SK-N-MC (cell line): ENCODE measurements around the gene DRC3.
"Not testable (repeated sequence)": the region's sequence is repeated elsewhere in the genome, so short reads cannot be mapped to it uniquely, and the experiment has no call there.

ENCODE experiments used
- DNase-seq: peaks from one replicate; pipeline ENCODE4 v3.0.0-alpha.2; 2011; ENCODE audit warnings: low read depth, low spot score
- H3K27ac ChIP-seq: fragments of 200-600 bp; sonication (generic); 2 replicates; pipeline ENCODE4 v1.5.1; 2016; ENCODE audit warnings: mixed run types
- H3K36me3 ChIP-seq: fragments of 200-600 bp; sonication (generic); 2 replicates; pipeline ENCODE4 v1.6.1; 2017; ENCODE audit warnings: antibody characterized with exemption, low read length, mixed read lengths; ENCODE audit not compliant: insufficient read depth
- H3K4me3 ChIP-seq: fragments of 200-600 bp; sonication (generic); 2 replicates; pipeline ENCODE4 v1.5.1; 2016
- H3K9ac ChIP-seq: fragments of 200-600 bp; sonication (generic); 2 replicates; pipeline ENCODE4 v1.8.0; 2017; ENCODE audit warnings: mixed run types, mixed read lengths; ENCODE audit not compliant: insufficient read length
- H3K9me3 ChIP-seq: fragments of 200-600 bp; sonication (generic); 2 replicates; pipeline ENCODE4 v1.6.1; 2017; ENCODE audit warnings: low read depth, mild to moderate bottlenecking, antibody characterized with exemption, low read length, moderate library complexity, mixed read lengths
- EZH2 ChIP-seq: fragments of 200-600 bp; sonication (generic); IDR thresholded peaks from one replicate; pipeline ENCODE4 v1.6.1; 2017; ENCODE audit warnings: antibody characterized with exemption
- FOXP2 ChIP-seq: optimal IDR thresholded peaks from 2 replicates; pipeline ENCODE3; 2011; ENCODE audit warnings: mild to moderate bottlenecking, moderate library complexity; ENCODE audit not compliant: insufficient read depth; ENCODE audit errors: extremely low read length, control extremely low read depth
- POLR2AphosphoS5 ChIP-seq: IDR thresholded peaks from 2 replicates; pipeline ENCODE4 v1.6.1; 2012; ENCODE audit warnings: mild to moderate bottlenecking, low read depth, low read length, borderline replicate concordance

DRC3 gene

DNA sequence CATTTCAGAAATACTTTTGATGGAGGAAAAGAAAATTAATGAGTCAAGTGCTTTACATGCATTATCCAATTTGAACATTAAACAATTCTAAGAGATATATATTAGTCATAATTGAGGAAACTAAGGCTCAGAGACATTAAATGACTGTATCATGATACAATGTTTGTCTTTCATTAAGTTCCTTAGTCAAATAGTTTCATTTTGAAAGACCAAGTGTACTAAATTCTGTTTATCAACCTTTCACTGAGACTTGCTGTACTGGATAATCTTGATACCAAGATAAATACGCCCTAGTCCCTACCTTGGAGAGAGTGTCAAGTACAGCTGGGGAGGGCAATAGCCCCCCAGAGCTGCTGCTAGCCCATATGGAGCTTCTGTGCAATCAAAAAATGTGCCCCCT lies 24.7 kb upstream of the DRC3 start:
- no peak overlapping the region for H3K9ac ChIP-seq
- no peaks in the 10 kb centered on the region for H3K9me3 ChIP-seq
- H3K36me3 ChIP-seq: no peaks in the 10 kb centered on the region
- TF ChIP-seq POLR2AphosphoS5 (no peak), EZH2 (no peak), FOXP2 (no peak)
- no peak for DNase-seq
- H3K4me3 ChIP-seq: no peak overlapping the region
- H3K27ac ChIP-seq: no peak overlapping the region

DNA sequence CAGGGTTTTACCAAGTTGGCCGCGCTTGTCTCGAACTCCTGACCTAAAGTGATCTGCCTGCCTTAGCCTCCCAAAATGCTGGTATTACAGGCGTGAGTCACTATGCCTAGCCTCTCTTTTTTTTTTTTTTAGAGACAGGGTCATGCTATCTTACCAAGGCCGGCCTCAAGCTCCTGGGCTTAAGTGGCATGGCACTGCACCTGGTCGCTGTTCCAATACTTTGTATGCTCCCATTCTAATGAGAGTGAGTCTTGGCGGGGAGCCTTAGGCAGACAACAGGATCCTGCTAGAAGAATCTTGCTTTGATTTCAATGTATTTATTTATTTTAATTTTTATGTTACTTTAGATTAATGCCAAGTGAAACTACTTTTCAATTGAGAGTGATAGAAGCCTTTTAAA lies 22.3 kb upstream of the DRC3 start:
- H3K9me3 ChIP-seq: no peaks in the 10 kb centered on the region
- H3K27ac ChIP-seq: no peak overlapping the region
- H3K36me3 ChIP-seq: no peaks in the 10 kb centered on the region
- TF ChIP-seq POLR2AphosphoS5 (no peak), FOXP2 (no peak), EZH2 (no peak)
- no peak for DNase-seq
- H3K9ac ChIP-seq: no peak overlapping the region
- H3K4me3 ChIP-seq: no peak overlapping the region

DNA sequence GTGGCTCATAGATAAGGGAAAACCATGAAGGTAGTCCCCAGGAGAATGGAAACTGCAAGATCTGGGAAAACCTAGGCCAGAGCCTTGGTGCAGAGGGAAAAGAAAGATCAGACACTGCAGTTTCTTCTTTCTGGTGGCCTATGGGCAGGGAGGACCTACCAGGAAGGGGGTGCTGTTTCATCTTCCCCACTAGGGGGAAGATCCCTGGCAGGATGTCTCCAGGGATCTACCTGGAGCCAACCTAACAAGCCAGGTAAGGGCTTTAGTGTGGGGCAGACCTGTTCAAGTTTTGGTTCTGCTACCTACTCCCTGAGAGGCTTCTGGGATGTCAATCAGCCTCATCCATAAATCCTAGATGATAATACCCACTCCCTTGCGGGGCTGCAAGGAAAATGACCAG lies 21.9 kb upstream of the DRC3 start:
- no peak overlapping the region for H3K9ac ChIP-seq
- H3K27ac ChIP-seq: no peak overlapping the region
- no peak for TF ChIP-seq FOXP2
- TF ChIP-seq POLR2AphosphoS5: no peak
- no peak for TF ChIP-seq EZH2

DNA sequence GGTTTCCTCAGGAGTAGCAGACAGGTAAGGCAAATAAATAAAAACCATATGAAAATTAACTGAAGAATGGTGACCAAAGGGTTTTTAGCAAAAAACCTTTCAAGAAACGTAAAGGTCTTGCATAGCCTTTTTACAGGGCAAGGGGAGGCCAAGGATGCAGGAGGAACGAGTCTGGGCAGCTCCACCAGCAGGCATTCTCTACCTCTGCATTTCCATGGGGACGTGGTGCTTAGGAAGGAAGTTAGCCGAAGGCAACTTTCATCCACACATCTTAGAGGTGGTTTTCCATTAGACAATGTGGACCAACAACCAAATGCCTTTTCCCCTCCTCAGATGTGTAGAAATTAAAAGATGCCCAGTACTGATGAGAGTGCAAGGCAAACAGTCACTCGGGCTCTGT lies 21.1 kb upstream of the DRC3 start:
- Histone ChIP-seq H3K36me3 (no peaks in the 10 kb centered on the region), H3K9ac (no peak overlapping the region), H3K4me3 (no peak overlapping the region), H3K27ac (no peak overlapping the region), H3K9me3 (no peaks in the 10 kb centered on the region)
- no peak for DNase-seq
- TF ChIP-seq FOXP2 (no peak), EZH2 (no peak), POLR2AphosphoS5 (no peak)

More for the DNA sequence above, 21.9 kb upstream of the DRC3 start:
- no peaks in the 10 kb centered on the region for H3K9me3 ChIP-seq
- H3K36me3 ChIP-seq: no peaks in the 10 kb centered on the region
- DNase-seq: no peak
- no peak overlapping the region for H3K4me3 ChIP-seq

DNA sequence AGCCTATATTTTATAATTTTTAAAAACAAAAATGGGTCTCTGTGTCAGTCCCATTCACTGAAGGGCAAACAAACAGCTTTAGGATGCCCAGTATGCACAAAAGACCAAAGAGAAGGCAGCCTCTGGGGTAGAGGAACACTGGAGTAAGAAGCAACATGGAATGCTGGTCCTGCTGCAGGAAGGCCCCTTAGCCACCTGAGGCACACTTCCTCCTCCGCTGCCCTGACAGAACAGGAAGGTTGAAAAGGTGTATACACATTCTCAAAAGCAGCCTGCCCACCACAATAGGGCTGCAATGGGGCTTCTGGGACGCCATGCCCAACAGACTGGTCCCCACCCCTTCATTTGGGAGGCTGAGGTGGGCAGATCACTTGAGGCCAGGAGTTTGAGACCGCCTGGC lies 20.0 kb upstream of the DRC3 start:
- H3K9ac ChIP-seq: no peak overlapping the region
- no peaks in the 10 kb centered on the region for H3K36me3 ChIP-seq
- no peaks in the 10 kb centered on the region for H3K9me3 ChIP-seq
- H3K4me3 ChIP-seq: no peak overlapping the region
- no peak for TF ChIP-seq EZH2
- no peak for TF ChIP-seq FOXP2
- TF ChIP-seq POLR2AphosphoS5: no peak
- DNase-seq: no peak
- H3K27ac ChIP-seq: no peak overlapping the region

DNA sequence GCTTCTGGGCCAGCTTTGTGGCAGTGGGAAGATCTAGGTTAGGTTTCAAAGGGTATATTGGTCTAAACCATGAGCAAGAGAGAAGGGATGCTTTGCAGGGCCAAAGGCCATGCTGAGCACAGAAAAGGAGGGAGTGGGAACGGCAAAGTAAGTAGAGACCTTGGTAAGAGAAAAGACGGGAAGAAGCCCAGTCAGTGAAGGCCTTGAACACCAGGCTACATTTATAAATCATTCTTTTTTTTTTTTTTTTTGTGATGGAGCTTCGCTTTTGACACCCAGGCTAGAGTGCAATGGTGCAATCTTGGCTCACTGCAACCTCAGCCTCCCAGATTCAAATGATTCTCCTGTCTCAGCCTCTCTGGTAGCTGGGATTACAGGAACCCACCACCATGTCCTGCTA lies 18.6 kb upstream of the DRC3 start:
- no peak for DNase-seq

DNA sequence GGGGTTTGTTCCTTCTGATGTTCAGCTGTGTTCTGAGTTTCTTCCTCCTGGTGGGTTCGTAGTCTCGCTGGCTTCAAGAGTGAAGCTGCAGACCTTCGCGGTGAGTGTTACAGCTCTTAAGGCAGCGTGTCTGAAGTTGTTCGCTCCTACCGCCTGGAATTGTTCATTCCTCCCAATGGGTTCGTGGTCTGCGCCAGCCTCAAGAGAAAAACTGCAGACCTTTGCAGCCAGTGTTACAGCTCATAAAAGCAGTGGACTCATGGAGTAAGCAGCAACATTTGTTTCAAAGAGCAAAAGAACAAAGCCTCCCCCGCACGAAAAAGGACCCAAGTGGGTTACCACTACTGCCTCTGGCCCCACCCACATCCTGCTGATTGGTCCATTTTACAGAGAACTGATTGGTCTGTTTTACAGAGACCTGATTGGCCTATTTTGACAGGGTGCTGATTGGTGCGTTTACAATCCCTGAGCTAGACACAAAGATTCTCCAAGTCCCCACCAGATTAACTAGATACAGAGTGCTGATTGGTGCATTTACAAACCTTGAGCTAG lies 16.8 kb upstream of the DRC3 start:
- not testable (repeated sequence) for H3K36me3 ChIP-seq, DNase-seq, H3K27ac ChIP-seq, H3K4me3 ChIP-seq, H3K9ac ChIP-seq, H3K9me3 ChIP-seq

More for the DNA sequence above, 18.6 kb upstream of the DRC3 start:
- TF ChIP-seq EZH2 (no peak), FOXP2 (no peak), POLR2AphosphoS5 (no peak)
- Histone ChIP-seq H3K27ac (no peak overlapping the region), H3K36me3 (no peaks in the 10 kb centered on the region), H3K9me3 (no peaks in the 10 kb centered on the region), H3K9ac (no peak overlapping the region), H3K4me3 (no peak overlapping the region)

DNA sequence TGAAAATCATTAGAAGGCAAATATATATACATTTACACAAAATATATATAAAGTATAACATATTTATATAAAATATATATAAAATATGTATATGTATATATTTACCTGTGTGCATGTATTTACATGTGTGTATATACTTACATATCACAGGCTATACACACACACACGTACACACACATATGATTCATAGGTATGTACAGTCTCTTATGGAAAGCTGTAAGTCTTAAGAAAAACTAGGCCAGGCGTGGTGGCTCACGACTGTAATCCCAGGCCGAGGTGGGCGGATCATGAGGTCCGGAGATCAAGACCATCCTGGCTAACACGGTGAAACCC lies 15.1 kb upstream of the DRC3 start:
- Histone ChIP-seq H3K4me3 (no peak overlapping the region), H3K9ac (no peak overlapping the region), H3K36me3 (no peaks in the 10 kb centered on the region), H3K27ac (no peak overlapping the region), H3K9me3 (no peaks in the 10 kb centered on the region)
- no peak for TF ChIP-seq POLR2AphosphoS5
- no peak for TF ChIP-seq FOXP2
- no peak for TF ChIP-seq EZH2
- no peak for DNase-seq

DNA sequence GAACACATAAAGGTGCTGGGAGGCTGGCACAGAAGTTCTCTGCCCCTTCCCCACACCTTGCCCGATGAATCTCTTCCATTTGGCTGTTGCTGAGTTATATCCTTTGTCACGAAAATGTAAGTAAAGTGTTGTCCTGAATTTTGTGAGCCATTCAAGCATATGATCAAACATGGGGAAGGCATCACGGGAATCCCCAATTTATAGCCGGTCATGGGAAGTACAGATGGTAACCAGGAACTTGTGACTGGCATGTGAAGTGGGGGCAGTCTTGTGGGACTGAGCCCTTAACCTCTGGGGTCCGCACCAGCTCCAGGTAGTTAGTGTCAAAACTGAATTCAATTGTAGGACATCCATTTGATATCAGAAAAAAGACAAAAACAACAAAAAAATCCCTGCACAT lies 13.7 kb upstream of the DRC3 start:
- no peak for TF ChIP-seq FOXP2
- no peak for TF ChIP-seq EZH2
- no peak for TF ChIP-seq POLR2AphosphoS5
- Histone ChIP-seq H3K9ac (no peak overlapping the region), H3K27ac (no peak overlapping the region), H3K9me3 (no peaks in the 10 kb centered on the region), H3K4me3 (no peak overlapping the region), H3K36me3 (no peaks in the 10 kb centered on the region)
- no peak for DNase-seq
